HG03457 (cell line): Measurements from ENCODE around the gene FES.
"Not testable (repeated sequence)": the region's sequence is repeated elsewhere in the genome, so short reads cannot be mapped to it uniquely, and the experiment has no call there.

Source experiments
- ATAC-seq: cut with Tn5 transposase; IDR thresholded peaks from one replicate; pipeline ENCODE4 v1.9.1; 2021; ENCODE audit warnings: moderate number of reproducible peaks; ENCODE audit not compliant: unreplicated experiment

The FES gene

DNA sequence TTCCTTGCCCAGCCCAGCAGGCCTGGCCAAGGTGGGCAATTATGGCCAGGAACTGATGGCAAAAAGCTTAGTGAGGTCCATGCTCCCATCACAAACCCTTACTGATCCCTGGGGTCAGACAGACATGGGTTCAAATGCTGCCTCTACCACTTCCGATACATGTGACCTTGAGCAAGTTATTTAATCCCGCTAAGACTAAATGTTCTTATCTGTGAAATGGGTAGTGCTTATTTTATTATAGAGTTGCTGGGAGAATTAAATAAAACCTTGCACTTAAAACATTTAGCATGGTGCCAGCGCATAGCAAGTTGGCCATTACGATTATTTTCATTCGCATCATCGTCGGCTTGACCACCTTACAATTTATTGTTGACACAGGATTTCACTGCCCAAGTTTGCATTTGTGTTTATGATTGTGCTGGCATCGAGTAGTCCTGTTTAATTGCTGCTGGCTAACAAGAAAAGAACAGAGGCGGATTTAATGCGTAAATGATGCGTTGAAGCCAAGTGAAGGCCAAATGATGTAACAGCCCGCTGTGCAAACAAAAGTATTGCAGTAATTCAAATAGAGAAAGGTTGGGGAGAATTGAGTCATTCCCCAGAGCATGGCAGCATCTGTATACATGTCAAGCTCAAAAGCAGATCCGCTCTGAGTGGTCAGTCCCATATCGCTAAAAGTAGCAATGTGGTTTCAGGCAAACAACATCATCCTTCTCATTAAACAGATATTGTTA, 23.2 kb upstream of the FES start:
- no peak for ATAC-seq

DNA sequence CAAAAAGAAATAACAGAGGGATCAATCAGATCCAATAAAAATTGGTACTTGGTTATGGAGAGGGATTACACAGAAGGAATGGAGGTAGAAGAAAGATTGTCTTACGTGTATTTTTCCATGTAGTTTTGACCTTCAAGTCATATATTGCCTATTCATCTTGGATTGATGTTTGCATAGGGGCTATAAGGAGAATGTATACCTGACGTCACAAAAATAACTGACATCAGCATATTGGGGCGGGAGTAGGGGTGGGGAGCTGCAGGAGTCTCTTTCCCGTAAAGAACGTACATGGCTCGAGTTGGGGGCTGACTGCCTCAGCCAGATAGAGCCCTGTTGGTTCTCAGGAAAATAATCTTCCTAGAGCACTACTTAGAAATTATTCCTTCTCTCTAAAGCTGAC, 21.8 kb upstream of the FES start:
- no peak for ATAC-seq

DNA sequence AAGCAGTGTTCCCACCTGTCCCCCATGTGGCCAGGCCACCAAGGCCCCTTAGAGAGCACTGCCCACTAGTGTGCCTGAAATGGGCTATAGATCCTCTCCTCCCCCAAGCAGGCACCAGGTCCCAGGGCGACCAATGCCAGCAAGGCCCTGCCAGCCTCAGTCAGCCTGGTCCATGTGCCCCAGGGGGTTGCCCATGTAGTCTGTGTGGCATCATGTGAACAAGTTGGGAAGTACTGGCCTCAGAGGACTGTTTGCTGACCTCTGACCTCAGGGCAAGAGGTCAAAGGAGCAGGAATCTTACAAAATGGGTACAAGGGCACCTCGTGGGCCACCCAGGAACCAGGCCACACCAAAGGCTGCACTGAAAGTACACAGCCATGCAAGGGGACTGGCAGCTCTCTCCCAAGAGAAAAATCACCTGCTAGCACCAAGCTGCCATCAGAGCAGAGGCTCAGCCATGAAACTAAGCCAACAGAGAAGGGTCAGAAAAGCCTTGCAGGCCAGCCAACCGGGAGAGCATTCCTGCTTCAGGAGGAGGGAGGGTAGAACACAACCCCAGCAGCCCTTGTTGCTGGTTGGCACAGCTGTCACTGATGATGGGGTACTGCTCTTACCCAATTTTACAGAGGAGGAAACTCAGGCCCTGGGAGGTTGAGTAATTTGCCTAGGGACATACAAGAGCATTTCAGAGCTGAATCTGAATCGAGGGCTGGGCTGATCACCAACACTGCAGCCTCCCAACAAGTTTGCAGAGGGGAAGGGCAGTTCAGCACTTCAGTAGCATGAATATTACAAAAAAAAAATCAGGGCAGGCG, 21.1 kb upstream of the FES start:
- ATAC-seq, result no peak

DNA sequence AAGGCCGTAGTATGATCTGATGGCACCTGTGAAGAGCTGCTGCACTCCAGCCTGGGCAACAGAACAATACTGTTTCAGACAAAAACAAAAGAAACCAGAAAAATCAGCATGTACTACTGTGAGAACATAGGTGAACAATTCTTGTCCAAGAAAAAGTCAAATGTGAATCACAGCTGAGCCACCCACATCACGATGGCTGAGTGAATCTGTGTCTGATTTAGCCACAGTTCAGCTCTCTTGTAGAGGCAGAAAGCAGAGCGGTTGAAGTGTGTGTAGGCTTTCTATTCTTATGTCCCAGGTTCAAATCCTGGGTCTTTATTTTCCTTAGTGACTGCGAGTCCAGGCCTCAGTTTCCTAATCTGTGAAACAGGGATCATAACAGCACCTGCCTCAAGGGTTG, 20.3 kb upstream of the FES start:
- no peak for ATAC-seq

DNA sequence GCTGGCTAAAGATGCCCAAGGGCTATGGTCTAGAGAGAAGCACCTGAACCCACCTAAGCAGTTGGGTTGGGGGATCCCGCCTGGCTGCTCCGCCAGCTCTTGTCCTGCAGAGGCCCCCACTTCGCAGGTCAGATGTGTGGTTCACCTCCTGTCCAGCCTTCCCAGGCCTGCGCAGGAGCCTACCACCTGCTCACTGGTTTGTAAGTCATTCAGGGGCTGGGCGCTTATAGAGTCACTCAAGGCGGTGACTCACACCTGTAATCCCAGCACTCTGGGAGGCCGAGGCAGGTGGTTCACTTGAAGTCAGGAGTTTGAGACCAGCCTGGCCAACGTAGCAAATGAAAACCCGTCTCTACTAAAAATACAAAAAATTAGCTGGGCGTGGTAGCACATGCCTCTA, 19.8 kb upstream of the FES start:
- no peak for ATAC-seq

DNA sequence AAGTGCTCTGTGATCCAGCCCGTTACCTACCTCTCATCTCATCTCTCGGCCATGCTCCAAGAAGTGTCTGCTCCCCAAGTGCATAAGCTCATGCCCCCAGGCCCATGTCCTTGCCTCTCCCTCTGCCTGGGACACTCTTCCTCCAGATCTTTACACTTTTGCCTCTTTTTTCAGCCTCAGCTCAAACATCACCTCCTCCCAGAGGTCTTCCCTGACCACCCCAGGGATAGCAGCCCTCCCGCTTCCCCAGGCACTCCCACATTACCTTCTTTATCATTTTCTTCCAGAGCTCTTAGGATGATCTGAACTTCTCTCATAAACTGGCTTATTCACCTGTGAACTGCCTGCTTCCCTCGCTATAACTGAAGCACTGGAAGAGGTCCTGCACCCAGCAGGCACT, 18.6 kb upstream of the FES start:
- no peak for ATAC-seq

DNA sequence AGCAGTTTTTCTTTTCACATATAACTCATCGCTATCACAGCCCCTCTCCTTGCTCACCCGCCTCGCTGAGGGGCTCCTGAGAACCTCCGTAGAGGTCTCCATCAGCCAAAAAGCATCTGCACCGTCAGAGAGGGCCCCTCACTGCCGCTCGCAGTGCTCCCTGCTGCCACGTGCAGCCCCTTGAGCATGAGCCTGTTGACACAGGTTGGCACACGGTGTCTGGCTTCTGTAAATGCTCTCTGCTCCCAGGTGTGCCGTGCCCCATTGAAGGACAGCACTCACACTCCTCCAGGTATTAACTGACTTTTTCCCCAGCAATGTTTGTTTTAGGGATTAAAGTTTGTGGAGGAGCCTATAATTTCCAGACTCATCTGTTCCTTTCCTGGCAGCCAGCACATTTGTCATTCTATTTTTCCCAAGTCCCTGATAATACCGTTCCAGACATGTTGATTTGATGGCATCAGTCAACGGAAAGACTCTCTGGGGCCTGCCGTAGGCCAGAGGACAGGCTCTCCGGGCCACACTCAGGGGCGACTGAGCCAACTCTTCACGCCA, 18.1 kb upstream of the FES start:
- no peak for ATAC-seq

DNA sequence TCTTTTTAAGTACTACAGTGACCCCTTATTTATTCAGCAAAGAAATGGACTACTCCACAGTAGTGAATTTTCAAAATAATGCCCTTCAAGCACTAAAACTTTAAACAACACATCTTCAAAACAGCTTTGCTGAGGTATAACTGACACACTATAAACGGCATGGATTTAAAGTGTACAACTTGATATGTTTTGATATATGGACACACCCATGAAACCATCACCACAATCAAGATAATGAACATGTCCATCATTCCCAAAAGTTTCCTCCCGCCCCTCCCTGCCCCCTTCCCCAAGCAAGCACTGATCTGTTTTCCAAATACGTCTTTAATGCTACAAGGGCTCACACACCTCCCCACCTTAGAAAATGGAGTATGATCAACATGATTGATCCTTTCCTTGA, 17.5 kb upstream of the FES start:
- ATAC-seq, result no peak

DNA sequence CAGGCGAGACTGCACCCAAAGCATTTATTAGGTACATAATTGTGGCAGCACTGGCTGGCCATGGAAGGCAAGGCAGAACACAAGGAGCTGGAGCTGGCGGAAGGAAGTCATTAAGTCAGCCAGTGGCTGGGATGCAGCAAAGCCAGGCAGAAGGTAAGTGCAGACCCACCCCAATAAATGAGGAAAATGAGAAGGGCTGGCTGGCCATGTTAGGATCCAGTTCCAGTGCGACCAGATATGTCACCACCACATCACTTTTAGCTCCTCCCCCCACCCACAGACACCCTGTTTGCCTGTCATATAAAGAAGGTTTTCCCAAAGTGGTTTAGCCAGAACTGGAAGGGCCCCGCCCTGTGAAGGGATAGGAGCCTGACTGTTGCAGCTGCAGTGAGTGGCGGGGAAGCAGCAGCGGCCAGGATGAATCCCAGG, 16.0 kb upstream of the FES start, which contains the start of gene FURIN:
Gene FURIN, plus strand, starts transcription at position 328 of the 429 bp plus-strand sequence. CDS start 7,153 bp downstream, outside the sequence.
- ATAC-seq, result no peak

DNA sequence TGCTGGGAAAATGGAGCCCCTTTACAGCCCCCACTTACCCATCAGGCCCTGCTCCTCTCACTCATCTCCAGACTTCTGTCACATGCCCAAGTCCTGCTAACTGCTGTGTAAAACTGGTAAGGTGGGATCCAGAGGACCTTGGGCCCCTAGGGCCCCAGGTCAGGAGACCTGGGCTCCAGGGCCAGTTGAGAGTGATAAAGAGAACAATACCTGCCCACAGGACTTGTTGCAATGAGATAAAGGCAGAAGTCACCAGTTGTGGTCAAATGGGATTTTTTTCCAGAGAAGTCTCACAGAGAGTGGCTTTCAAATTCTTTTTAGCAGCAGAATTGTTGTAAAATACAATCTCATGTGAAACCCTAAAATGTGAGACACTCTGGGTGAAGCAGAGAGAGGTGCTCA, 15.2 kb upstream of the FES start:
- ATAC-seq, result no peak

DNA sequence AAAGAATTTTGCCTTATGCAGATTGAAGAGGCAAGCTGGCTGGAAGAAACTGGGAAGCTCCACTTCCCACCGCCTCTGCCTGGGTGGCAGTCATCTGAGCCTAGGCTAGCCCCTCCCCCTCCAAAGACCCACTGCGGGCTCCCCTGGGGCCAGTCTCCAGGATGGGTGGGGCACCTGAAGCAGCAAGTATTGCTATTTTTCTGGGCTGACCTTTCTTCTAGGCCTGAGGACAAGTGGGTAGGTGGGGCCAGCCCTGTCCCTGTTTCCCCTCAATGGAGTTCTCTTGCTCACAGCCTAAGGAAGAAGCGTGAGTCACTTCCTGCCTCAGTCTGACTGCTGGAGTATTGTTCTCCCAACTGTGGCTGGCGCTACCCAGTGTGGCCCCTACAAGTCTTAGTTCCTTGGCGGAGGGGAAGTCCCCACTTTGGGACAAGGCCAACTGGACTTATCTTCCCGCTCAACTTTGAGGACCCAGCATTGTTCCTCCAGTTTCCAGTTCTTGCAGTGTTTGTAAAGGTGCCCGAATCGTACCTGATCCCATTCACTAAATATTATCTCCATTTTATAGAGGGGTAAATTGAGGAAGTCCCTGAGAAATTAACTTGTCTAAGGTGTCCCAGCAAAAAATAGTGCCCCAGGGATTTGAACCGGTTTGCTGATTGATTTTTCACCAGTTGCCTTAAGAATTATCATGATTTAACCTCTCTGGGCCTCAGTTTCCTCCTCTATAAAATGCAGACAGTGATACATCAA, 14.5 kb upstream of the FES start:
- no peak for ATAC-seq

DNA sequence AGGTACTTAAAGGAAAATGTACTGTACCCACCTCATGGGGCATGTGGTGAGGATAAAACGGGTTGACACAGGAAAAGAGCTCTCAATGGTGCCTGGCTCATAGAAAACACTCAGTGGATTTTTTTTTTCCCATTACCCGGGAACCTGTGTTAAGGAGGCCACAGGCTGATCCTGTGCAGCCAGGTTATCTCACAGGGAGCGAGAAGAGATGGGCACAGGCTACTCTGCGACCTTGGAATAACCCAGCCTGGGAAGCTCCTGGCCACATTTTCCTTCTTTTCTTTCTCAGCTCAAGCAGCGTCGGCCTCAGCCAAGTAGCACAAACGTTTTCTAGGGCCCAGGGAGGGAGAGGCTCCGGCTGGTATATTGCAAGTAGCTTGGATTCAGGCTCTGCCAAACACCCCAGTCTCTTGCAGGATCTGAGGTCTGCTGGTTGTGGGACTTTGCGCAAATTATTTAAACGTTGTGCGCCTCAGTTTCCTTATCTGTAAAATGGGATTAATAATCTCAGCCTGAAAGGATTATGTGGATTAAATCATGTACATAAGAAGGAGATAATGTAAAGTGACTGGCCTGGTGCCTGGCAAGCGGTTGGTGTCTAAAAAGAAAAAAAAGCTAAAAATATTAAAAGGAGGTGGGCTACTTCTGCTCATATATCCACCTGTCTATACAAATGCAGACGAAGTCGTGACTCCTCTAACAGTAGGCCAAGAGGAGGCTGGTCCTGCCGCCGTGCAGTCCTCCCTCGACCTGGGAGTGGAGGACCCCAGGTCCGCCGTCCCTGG, 13.8 kb upstream of the FES start:
- no peak for ATAC-seq

DNA sequence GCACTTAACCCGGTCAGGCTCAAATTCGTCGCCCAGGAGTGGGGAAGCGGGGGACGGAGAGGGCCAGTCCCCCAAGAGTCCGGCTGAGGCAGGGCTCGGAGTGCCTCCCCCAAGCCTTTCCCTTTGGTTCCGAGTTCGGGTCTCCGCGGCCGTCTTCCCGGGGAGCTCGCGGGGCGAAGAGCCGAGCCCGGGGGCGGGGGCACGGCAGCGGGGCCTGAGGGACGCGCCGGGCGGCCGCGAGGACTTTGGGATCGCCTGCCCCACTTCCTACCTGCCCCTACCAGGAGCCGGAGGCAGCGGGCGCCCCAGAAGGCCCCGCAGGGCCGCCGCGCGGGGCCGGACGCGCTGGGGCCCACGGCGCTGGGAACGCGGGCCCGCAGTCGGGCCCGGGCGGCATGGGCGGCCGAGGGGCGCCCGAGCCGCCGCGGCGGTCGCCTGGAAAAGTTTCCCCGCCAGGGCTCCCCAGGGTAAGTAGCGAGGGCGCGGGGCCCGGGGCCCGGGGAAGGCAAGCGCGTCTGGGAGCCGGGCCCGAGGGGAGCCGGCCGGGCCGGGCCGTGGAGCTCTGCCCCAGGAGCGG, 13.1 kb upstream of the FES start:
- ATAC-seq, result no peak

DNA sequence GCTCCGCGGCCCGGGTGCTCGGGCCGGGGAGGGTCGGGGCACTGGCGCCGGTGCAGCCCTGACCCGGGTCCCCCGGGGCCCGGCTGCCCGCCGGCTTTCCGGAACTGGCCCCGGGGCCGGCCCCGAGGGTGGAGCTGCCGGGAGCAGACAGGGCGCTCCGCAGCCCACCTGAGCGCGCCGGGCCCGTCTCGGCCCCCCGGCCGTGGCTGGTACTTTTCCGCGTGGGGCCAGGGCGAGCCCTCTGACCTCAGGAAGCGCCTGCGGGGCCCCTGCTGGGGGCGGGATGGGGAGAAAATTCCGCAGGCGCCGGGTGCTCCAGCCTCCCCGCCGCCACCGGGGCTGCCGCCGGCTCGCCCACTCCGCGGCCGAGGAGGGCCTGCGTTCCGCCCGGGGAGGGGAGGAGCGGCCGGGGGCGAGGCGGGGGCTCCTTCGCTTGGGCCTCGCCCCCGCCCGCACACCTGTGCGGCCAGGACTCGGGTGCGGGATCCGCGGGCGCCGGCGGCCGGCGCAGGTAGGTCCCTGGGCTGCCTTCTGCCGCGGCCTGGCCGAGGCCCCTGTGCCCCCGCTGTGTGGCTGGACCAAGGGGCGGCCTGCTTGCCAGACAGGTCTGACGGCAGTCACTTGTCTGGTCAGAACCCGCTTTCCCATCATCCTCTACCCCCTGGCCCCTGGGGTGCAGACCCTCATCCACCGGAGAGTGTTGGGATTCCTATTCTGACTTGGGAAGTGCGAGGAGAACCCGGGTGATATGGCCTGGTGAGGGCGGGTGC, 12.4 kb upstream of the FES start:
- no peak for ATAC-seq

DNA sequence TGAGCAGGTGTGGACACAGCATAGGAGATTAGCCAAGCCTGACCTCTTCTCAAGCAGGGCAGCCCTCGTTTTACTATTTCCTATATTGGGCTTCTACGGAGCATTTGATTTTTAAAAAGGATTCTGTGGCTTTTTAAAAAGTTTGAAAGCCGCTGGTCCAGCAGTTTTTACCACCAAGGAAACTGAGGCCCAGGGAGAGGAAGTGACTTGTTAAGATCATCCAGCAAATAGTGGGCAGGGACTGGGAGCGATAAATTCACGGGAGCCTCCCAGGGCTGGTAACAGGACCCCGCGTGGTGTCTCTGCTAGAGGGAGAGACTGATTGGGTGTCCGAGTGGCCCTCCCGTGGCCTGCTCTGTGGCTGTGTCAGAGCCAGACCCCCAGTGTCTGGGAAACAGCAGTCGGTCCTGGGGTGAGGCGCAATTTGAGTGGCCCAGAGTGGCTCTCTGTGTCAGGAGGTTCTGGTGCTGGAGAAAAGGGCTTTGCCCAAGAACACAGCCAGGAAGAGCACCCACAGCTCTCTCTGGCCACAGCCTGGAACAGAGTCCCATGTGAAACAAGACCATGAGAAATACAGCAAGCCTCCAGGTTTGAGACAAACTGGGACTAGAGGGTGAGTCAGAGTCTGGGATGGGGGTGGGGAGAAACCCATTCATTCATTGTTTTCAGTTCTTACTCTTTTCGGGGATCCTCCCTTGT, 11.7 kb upstream of the FES start:
- no peak for ATAC-seq

DNA sequence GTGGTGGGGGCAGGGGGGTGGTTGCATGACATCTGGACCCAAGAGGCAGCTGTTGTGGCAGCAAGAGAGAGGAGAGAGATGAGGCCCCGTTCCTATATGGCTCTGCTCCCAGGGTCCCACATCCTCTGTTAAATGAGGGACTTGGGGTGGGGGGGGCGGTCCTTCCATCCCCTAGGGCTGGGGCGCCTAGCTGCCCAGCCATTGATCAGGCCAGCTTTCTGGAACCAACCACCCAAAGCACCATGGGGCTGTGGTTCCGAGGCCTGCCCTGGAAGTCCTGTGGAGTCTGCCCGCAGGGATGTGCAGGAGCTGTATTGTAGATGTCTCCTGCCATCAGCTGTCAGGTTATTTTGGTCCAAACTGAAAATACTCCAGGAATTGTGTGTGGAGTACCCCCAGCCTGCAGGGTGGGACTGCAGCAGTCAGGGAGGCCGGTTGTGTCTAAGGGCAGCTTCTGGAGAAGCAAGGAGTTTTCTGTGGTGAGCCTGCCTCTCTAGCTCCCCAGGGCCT, 10.8 kb upstream of the FES start:
- no peak for ATAC-seq

DNA sequence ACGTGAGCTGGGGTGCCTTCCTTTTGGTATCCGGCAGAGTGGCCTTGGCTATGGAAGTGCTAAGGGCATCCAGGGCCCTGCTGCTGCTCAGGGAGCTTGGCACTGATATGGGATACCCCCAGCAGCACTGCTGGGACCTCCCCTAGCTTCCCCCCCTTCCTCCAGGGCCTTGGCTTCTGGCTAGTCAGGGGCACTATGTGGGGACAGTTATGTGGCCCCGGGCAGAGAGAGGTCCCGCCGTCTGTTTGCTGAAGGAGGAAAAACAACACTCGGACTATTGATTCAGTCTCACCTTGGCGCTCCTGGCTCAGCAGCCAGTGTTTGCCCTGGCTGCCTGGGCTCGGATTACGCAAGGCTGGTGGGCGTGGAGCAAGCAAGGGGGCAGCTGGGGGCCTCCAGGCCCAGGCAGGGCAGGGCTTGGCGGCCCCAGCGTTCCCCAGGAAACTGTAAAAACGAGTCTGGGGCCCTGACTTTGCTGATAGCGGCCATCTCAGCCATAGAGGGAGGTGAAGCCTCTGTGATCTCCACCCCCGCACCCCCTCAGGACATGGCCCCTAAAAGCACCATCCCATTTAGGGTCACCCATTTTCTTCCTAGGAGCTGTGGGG, 10.2 kb upstream of the FES start:
- no peak for ATAC-seq

DNA sequence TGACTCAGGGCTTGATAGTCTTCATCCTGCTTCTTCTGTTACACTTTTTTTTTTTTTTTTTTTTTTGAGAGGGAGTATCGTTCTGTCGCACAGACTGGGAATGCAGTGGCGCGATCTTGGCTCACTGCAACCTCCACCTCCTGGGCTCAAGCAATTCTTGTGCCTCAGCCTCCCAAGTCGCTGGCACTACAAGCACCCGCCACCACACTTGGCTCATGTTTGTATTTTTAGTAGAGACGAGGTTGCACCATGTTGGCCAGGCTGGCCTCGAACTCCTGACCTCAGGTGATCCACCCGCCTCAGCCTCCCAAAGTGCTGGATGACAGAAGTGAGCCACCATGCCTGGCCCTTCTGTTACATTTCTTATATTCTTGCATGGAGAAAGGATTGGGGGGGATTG, 9.3 kb upstream of the FES start:
- not testable (repeated sequence) for ATAC-seq
